IMR-90 (cell line): ENCODE measurements around the gene MAB21L3. TPM values are rescaled to one million over a fixed set of nuclear protein-coding genes. Genes with fewer than 3 reads are reported as not detected.

ENCODE experiments used
- ATAC-seq: fragments of 200-7000 bp; cut with Tn5 transposase; 2 replicates; pipeline ENCODE4 v1.9.1; 2020; ENCODE audit warnings: low read depth, mild to moderate bottlenecking, moderate library complexity
- BruUV-seq: library from RNA; stranded (reverse); fragments of 400-500 nt; replicated peaks from 2 replicates; lab custom pipeline; 2021; lab: Mats Ljungman, UMichigan
- CTCF ChIA-PET: fragments of 300-600 bp; formaldehyde crosslinking; extraction: SDS; loops from one replicate; lab custom pipeline; 2021; ENCODE audit warnings: antibody characterized with exemption; lab: Yijun Ruan, JAX
- POLR2A ChIA-PET: fragments of 300-600 bp; sonication (Branson Sonifier 250); formaldehyde crosslinking; loops from one replicate; lab custom pipeline; 2022; ENCODE audit warnings: antibody characterized with exemption; ENCODE audit not compliant: unreplicated experiment; lab: Charles Lee
- DNase-seq: peaks from one replicate; pipeline ENCODE4 v3.0.0; 2013
- H2AFZ ChIP-seq: replicated peaks from 2 replicates; pipeline ENCODE3; 2013; ENCODE audit warnings: low read length, mild to moderate bottlenecking; ENCODE audit not compliant: poor library complexity
- H2AK5ac ChIP-seq: 2 replicates; pipeline ENCODE4 v1.6.1; 2013; ENCODE audit warnings: low read depth, low read length, inconsistent platforms
- H2AK9ac ChIP-seq: replicated peaks from 2 replicates; pipeline ENCODE3; 2013; ENCODE audit warnings: mild to moderate bottlenecking, low read depth, low read length, moderate library complexity; ENCODE audit not compliant: poor library complexity
- H2BK120ac ChIP-seq: 2 replicates; pipeline ENCODE4 v1.6.1; 2013; ENCODE audit warnings: low read depth, low read length, inconsistent platforms
- H2BK15ac ChIP-seq: 3 replicates; pipeline ENCODE4 v1.6.1; 2013; ENCODE audit warnings: low read depth, low read length, inconsistent platforms
- H2BK20ac ChIP-seq: 2 replicates; pipeline ENCODE4 v1.6.1; 2013; ENCODE audit warnings: low read depth, mild to moderate bottlenecking, inconsistent platforms, low read length, moderate library complexity
- H2BK5ac ChIP-seq: 2 replicates; pipeline ENCODE4 v1.6.1; 2013; ENCODE audit warnings: mild to moderate bottlenecking, low read depth, low read length, inconsistent platforms; ENCODE audit not compliant: poor library complexity, severe bottlenecking
- H3K14ac ChIP-seq: replicated peaks from 2 replicates; pipeline ENCODE4 v1.6.1; 2013; ENCODE audit warnings: low read depth, low read length, inconsistent platforms
- H3K18ac ChIP-seq: 2 replicates; pipeline ENCODE4 v1.6.1; 2013; ENCODE audit warnings: low read depth, low read length, control low read depth
- H3K23ac ChIP-seq: 2 replicates; pipeline ENCODE4 v1.6.1; 2013; ENCODE audit warnings: low read depth, low read length, inconsistent platforms
- H3K27ac ChIP-seq: 2 replicates; pipeline ENCODE4 v1.5.1; 2013; ENCODE audit warnings: mild to moderate bottlenecking, control low read depth, low read length; ENCODE audit not compliant: insufficient read depth
- H3K27me3 ChIP-seq: 2 replicates; pipeline ENCODE4 v1.6.1; 2013; ENCODE audit warnings: low read length; ENCODE audit not compliant: control insufficient read depth, insufficient read depth
- H3K36me3 ChIP-seq: 2 replicates; pipeline ENCODE4 v1.6.1; 2013; ENCODE audit warnings: low read length, mixed read lengths; ENCODE audit not compliant: control insufficient read depth, insufficient read depth
- H3K4ac ChIP-seq: 2 replicates; pipeline ENCODE4 v1.6.1; 2013; ENCODE audit warnings: low read depth, low read length, inconsistent platforms
- H3K4me1 ChIP-seq: 2 replicates; pipeline ENCODE4 v1.6.1; 2013; ENCODE audit warnings: low read length, mixed read lengths; ENCODE audit not compliant: control insufficient read depth, insufficient read depth
- H3K4me2 ChIP-seq: 2 replicates; pipeline ENCODE4 v1.6.1; 2013; ENCODE audit warnings: low read depth, mild to moderate bottlenecking, control low read depth, low read length, moderate library complexity
- H3K4me3 ChIP-seq: 2 replicates; pipeline ENCODE4 v1.5.1; 2013; ENCODE audit warnings: low read depth, mild to moderate bottlenecking, control low read depth, low read length, moderate library complexity; ENCODE audit not compliant: insufficient read depth
- H3K56ac ChIP-seq: 2 replicates; pipeline ENCODE4 v1.6.1; 2013; ENCODE audit warnings: low read length, inconsistent platforms; ENCODE audit not compliant: insufficient read depth; ENCODE audit errors: extremely low read depth
- H3K79me1 ChIP-seq, 2 experiments: 2 replicates each; pipeline ENCODE4 v1.6.1; 2013; ENCODE audit warnings: low read length in 2 of 2, inconsistent platforms in 1 of 2, low read depth in 1 of 2
- H3K9ac ChIP-seq: 2 replicates; pipeline ENCODE4 v1.6.1; 2013; ENCODE audit warnings: low read depth, low read length, control low read depth
- H3K9me1 ChIP-seq: 2 replicates; pipeline ENCODE4 v1.6.1; 2013; ENCODE audit warnings: low read length, inconsistent platforms; ENCODE audit not compliant: insufficient read depth
- H3K9me3 ChIP-seq: 2 replicates; pipeline ENCODE4 v1.6.1; 2013; ENCODE audit warnings: low read length; ENCODE audit not compliant: control insufficient read depth, insufficient read depth
- H4K20me1 ChIP-seq: 2 replicates; pipeline ENCODE4 v1.6.1; 2013; ENCODE audit warnings: low read length, inconsistent platforms; ENCODE audit not compliant: insufficient read depth
- H4K5ac ChIP-seq: 2 replicates; pipeline ENCODE4 v1.6.1; 2013; ENCODE audit warnings: mild to moderate bottlenecking, low read depth, low read length, control low read depth
- H4K8ac ChIP-seq, 2 experiments: 2 replicates each; pipeline ENCODE4 v1.6.1; 2013; ENCODE audit warnings: low read depth in 2 of 2, low read length in 2 of 2, control low read depth in 1 of 2, inconsistent platforms in 1 of 2
- H4K91ac ChIP-seq: 2 replicates; pipeline ENCODE4 v1.6.1; 2013; ENCODE audit warnings: low read depth, low read length, inconsistent platforms; ENCODE audit not compliant: insufficient read depth
- CEBPB ChIP-seq: IDR thresholded peaks from 2 replicates; pipeline ENCODE4 v1.6.1; 2012; ENCODE audit warnings: low read depth, low read length, improper control_type of control experiment
- FOS ChIP-seq: fragments of 150-350 bp; IDR thresholded peaks from 2 replicates; pipeline ENCODE4 v1.6.1; 2016; ENCODE audit warnings: low read depth, low read length
- MAZ ChIP-seq: IDR thresholded peaks from 2 replicates; pipeline ENCODE4 v1.6.1; 2012; ENCODE audit warnings: low read depth, mild to moderate bottlenecking, low read length, improper control_type of control experiment, moderate library complexity, borderline replicate concordance
- WGBS, 2 experiments: methylation state at CpG; one replicate each; pipeline versions ENCODE4 v1.1.5 to v1.1.7; 2013; ENCODE audit warnings: missing lambda C conversion rate in 2 of 2; ENCODE audit not compliant: insufficient read length in 1 of 2; ENCODE audit errors: extremely low coverage in 2 of 2; 5-methylcytosine and 5-hydroxymethylcytosine counted together
- dilution Hi-C: fragments of 300-500 bp; cut with HindIII; formaldehyde crosslinking; loops from one replicate; pipeline ENCODE4 v1.14.3; 2018; ENCODE audit warnings: low sequenced_read_pairs; ENCODE audit not compliant: unreplicated experiment
- in situ Hi-C: fragments of 300-500 bp; cut with MboI; formaldehyde crosslinking; loops from 3 replicates; pipeline ENCODE4 v1.14.3; 2019; ENCODE audit warnings: low sequenced_read_pairs, inconsistent platforms, mixed read lengths
- intact Hi-C: fragments of 100-400 bp; cut with micrococcal nuclease; formaldehyde crosslinking; loops from 2 replicates; pipeline ENCODE4 v1.10.0; 2022
- polyA plus RNA-seq, 3 experiments: library from polyadenylated mRNA; depleted of rRNA; stranded (reverse); fragments of >200 nt; gene quantifications; 2 replicates each; pipeline ENCODE4 v1.2.3, GENCODE V29; 2012; ENCODE audit warnings: low replicate concordance in 1 of 3
- total RNA-seq: library from RNA; depleted of rRNA; stranded (reverse); fragments of >200 nt; gene quantifications from 2 replicates; pipeline ENCODE4 v1.2.3, GENCODE V29; 2012
- TF ChIP-seq, protein P1 (sequence below): fragments of 150-350 bp; IDR thresholded peaks from 2 replicates; pipeline ENCODE4 v1.6.1; 2016; ENCODE audit warnings: low read depth, mild to moderate bottlenecking, low read length, moderate library complexity, borderline replicate concordance

MAB21L3 gene
- total and polyA plus RNA-seq, 2 of the 4 experiments (the other 2 are of a cell fraction) = not detected

DNA sequence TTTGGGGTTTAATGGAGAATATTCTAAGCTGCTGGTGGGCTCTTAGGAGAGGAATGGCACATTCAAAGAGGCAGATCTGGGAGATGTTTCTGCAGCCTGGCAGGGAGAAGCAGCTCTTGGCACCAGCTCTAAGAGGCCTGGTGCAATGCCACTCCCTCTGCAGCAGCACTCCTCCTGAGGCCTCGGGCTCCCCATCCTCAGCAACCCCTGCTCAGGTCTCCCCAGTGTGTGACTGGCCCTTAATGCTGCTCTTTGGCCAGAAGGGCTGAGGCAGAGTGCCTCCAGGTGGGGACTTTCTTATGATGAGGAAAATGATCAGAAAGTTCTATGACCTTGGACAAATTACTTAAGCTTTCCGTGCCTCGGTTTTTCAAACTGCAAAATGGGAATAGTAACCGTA lies 55.5 kb downstream of the MAB21L3 start:
- Histone ChIP-seq H4K5ac (no peak overlapping the region), H2AFZ (no peak overlapping the region), H4K20me1 (no peaks in the 10 kb centered on the region), H2AK9ac (no peak overlapping the region), H4K8ac (no peak overlapping the region), H3K4me1 (no peaks in the 10 kb centered on the region), H3K36me3 (no peaks in the 10 kb centered on the region), H2BK15ac (no peak overlapping the region), H3K4me3 (no peak overlapping the region), H3K9ac (no peak overlapping the region), H3K18ac (no peak overlapping the region), H2AK5ac (no peak overlapping the region), H3K79me1 (no peaks in the 10 kb centered on the region), H2BK120ac (no peak overlapping the region), H3K4ac (no peak overlapping the region), H3K27me3 (peaks cover 19% of the 10 kb centered on the region), H3K4me2 (no peak overlapping the region), H2BK20ac (no peak overlapping the region), H4K91ac (no peak overlapping the region), H3K9me1 (no peaks in the 10 kb centered on the region), H3K23ac (no peak overlapping the region), H3K27ac (no peak overlapping the region), H3K9me3 (no peaks in the 10 kb centered on the region), H2BK5ac (no peak overlapping the region), H3K56ac (no peak overlapping the region), H3K14ac (no peak overlapping the region)
- in situ Hi-C loops = no loop called here
- ATAC-seq = no peak
- intact Hi-C loops = no loop called here
- BruUV-seq = no TSS peak
- dilution Hi-C loops = no loop called here
- ChIA-PET CTCF (no interaction called here), POLR2A (no interaction called here)
- no peak for DNase-seq
- WGBS, 2 experiments = no CpG with 5 or more reads among the region's 4 CpGs
- no peak for TF ChIP-seq MAZ
- TF ChIP-seq FOS = no peak
- TF ChIP-seq, protein P1, sequence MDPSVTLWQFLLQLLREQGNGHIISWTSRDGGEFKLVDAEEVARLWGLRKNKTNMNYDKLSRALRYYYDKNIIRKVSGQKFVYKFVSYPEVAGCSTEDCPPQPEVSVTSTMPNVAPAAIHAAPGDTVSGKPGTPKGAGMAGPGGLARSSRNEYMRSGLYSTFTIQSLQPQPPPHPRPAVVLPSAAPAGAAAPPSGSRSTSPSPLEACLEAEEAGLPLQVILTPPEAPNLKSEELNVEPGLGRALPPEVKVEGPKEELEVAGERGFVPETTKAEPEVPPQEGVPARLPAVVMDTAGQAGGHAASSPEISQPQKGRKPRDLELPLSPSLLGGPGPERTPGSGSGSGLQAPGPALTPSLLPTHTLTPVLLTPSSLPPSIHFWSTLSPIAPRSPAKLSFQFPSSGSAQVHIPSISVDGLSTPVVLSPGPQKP = no peak
- no peak for TF ChIP-seq CEBPB
